Activated T-cell treated with anti-CD3 and anti-CD28 coated beads, Interleukin-2, amount 50 U/mL, for 4 hours (primary cell): Measurements from ENCODE around the gene PXYLP1. TPM values are rescaled to one million over a fixed set of nuclear protein-coding genes. Genes with fewer than 3 reads are reported as not detected.

ENCODE experiments used
- ATAC-seq, 2 donors: fragments of 200-7000 bp; cut with Tn5 transposase; one replicate each; pipeline ENCODE4 v1.10.0; 2021
- DNase-seq: peaks from one replicate; pipeline ENCODE4 v3.0.0-alpha.2; 2020
- H3K27me3 Mint-ChIP-seq: one replicate; pipeline ENCODE4 v1.8.0; 2021; ENCODE audit warnings: low read depth, mixed read lengths
- H3K36me3 Mint-ChIP-seq: one replicate; pipeline ENCODE4 v1.8.0; 2022; ENCODE audit warnings: mixed read lengths; ENCODE audit not compliant: insufficient read depth
- H3K4me1 Mint-ChIP-seq: one replicate; pipeline ENCODE4 v1.8.0; 2021; ENCODE audit warnings: low read depth, mixed read lengths
- H3K4me3 Mint-ChIP-seq: one replicate; pipeline ENCODE4 v1.8.0; 2021; ENCODE audit warnings: mild to moderate bottlenecking, moderate library complexity, mixed read lengths
- H3K9me3 Mint-ChIP-seq: one replicate; pipeline ENCODE4 v1.8.0; 2021; ENCODE audit warnings: mixed read lengths
- total RNA-seq, 3 donors: library from RNA; stranded (reverse); gene quantifications; one replicate each; pipeline ENCODE4 v1.2.1, GENCODE V29; 2021

The PXYLP1 gene
- total RNA-seq, 3 donors from 2014 or later: 3.4 to 6.8 (median 6.0) TPM

DNA sequence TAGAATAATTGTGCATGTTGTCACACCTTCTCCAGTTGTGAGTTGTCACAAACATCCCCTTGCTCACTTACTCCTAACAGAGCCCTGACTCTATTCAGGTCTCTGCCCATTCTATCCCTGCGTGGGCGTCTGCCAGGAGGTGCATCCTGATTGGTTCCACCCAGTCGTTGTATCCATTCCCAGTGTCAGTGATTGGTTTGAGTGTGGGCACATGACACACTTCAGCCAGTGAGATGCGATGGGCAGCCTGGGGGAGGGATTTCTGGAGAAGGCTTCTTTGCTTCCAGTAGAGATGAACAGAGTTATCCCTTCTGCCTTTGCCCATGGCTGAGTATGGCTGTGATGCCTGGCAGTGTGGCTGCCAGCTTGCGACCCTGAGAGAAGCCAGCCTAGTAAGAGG lies 18.7 kb downstream of the PXYLP1 start:
- peak in 1 of 2 donors; percentile 50 for ATAC-seq
- Mint-ChIP-seq H3K36me3 (peaks cover 2% of the 10 kb centered on the region), H3K4me1 (no peaks in the 10 kb centered on the region)

DNA sequence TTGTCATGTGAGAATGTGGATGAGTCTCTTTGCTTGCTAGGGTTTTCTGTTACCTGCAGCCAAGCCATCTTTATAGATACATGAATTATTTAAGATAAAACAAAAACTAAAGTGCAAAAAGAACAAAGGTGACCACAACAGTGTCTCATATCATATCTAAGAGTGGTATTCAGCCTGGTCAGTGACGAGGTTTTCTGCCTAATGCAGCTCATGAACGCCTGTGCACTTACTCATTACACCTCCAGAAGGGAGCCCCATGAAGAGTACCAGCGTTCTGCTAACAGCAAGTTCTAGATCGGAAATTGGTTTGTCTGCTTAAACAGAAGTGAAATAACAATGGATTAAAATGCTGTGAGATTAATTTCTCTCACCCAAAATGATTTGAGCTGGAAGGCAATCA lies 19.2 kb downstream of the PXYLP1 start:
- Mint-ChIP-seq H3K4me3 (no peak overlapping the region), H3K27me3 (no peaks in the 10 kb centered on the region), H3K36me3 (peaks cover 2% of the 10 kb centered on the region), H3K4me1 (peaks cover 4% of the 10 kb centered on the region), H3K9me3 (no peaks in the 10 kb centered on the region)
- ATAC-seq (no peak), DNase-seq (no peak)

More for the DNA sequence above, 18.7 kb downstream of the PXYLP1 start:
- H3K4me3 Mint-ChIP-seq: no peak overlapping the region
- no peak for DNase-seq
- no peaks in the 10 kb centered on the region for H3K9me3 Mint-ChIP-seq
- H3K27me3 Mint-ChIP-seq: no peaks in the 10 kb centered on the region

DNA sequence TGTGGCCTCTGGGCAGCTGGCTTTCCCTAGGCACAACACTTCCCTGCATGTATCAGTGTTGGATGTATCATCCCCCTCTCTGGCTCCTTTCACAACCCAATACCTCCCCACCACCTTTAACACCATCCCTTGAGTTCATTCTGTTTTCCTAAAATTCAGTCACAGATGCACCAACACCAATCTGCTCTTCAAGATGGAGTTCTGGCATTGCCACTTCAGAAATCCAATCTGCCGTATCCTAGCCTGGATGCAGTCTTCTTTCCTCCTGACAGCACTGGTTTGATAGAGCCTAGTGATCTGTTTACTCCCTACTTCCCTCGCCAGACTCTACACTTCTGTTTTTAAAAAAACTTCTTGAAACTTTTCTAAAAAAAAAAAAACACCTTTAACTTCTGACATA lies 21.7 kb downstream of the PXYLP1 start:
- H3K36me3 Mint-ChIP-seq: no peaks in the 10 kb centered on the region
- no peaks in the 10 kb centered on the region for H3K27me3 Mint-ChIP-seq
- H3K4me3 Mint-ChIP-seq: no peak overlapping the region
- ATAC-seq: no peak
- DNase-seq: no peak
- peaks cover 10% of the 10 kb centered on the region for H3K4me1 Mint-ChIP-seq
- no peaks in the 10 kb centered on the region for H3K9me3 Mint-ChIP-seq

DNA sequence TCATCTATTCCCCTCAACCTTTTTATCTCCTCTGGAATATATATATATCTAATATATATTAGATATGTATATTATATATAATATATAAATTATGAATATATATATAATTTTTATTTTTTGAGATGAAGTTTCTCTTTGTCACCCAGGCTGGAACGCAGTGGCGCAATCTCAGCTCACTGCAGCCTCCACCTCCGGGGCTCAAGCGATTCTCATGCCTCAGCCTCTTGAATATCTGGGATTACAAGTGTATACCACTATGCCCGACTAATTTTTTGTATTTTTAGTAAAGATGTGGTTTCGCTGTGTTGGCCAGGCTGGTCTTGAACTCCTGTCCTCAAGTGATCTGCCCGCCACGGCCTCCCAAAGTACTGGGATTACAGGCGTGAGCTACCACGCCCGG lies 22.2 kb downstream of the PXYLP1 start:
- DNase-seq: no peak
- Mint-ChIP-seq H3K9me3 (no peaks in the 10 kb centered on the region), H3K36me3 (no peaks in the 10 kb centered on the region), H3K4me3 (no peak overlapping the region), H3K4me1 (peaks cover 10% of the 10 kb centered on the region), H3K27me3 (no peaks in the 10 kb centered on the region)
- no peak for ATAC-seq

DNA sequence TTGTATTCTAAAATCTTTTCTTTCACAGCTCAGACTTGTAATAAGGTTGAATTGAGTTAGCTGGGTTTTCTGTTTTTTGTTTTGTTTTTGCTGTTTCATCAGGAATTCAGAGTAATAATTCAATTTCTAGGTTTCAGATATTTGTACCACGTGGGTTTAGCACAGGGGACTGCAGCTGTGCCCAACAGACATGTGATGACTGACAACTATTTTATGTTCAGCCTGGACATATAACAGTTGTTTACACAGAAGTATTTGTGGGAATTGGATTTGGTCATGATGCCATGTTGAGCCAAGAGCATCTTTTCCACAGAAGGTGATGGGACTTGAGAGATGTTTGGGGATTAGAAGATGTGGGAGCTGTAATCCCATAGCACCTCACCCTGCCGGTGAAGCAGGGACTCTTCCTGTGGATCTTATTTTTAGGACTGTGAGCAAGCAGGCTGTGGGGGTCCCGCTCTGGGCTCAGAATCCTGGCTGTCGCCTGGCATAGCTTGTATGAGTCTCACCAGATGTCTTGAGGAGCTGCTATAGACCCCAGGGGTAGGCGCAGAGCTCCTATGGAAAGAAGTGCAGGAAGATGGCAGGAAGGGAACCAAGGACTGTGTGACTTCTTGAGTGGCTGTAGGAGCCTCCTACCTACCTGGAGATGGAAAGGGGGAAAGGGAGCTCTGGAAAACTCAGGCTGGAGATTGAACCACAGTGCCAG lies 23.7 kb downstream of the PXYLP1 start:
- Mint-ChIP-seq H3K4me1 (peaks cover 10% of the 10 kb centered on the region), H3K9me3 (no peaks in the 10 kb centered on the region), H3K27me3 (no peaks in the 10 kb centered on the region), H3K4me3 (no peak overlapping the region), H3K36me3 (no peaks in the 10 kb centered on the region)
- peak in 1 of 2 donors; percentile 11 for ATAC-seq
- no peak for DNase-seq

DNA sequence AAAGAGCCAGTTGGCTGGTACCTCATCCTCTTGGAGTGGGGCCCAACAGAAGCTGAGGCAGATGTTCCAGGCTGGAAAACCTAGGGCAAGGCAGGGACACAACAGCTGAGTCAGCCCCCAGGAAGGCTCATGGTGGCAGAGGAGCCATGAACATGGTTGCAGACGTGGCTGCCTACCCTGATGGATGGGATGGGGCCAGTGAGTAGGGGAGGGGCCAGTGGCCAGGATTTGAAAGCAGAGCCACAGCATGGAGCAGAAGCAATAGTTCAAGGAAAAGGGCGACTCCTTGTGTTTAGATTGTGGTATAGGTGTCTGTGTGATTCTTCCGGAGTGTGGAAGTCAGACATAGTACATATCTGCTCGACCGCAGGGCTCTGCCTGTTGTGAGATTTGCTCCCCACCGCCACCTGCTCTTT lies 24.2 kb downstream of the PXYLP1 start:
- H3K4me3 Mint-ChIP-seq: peak overlapping the region; percentile 46
- peaks cover 10% of the 10 kb centered on the region for H3K4me1 Mint-ChIP-seq

DNA sequence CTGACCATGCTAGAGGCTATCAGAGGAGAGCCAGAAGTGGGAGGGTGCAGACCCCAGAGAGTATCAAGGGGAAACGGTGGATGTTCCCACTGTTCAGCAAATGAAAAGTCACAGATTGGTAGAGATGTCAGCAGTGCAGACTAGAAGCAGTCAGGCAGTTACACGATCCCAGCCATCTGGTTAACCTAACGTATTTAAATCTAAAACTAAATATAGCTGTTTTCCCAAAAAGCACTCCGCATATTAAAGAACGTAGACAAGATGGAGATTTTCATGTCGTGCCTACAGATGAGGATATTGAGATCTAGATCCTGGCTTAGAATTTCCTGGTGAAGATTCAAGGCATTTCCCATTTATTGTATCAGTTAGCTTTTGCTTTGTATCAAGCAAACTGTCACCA lies 25.2 kb downstream of the PXYLP1 start:
- Mint-ChIP-seq H3K4me3 (no peak overlapping the region), H3K9me3 (no peaks in the 10 kb centered on the region), H3K4me1 (peaks cover 18% of the 10 kb centered on the region), H3K27me3 (no peaks in the 10 kb centered on the region), H3K36me3 (peaks cover 4% of the 10 kb centered on the region)
- DNase-seq: no peak
- ATAC-seq: no peak

More for the DNA sequence above, 24.2 kb downstream of the PXYLP1 start:
- H3K27me3 Mint-ChIP-seq: no peaks in the 10 kb centered on the region
- DNase-seq: no peak
- no peaks in the 10 kb centered on the region for H3K9me3 Mint-ChIP-seq
- ATAC-seq: peak; percentile 89 to 92
- no peaks in the 10 kb centered on the region for H3K36me3 Mint-ChIP-seq

DNA sequence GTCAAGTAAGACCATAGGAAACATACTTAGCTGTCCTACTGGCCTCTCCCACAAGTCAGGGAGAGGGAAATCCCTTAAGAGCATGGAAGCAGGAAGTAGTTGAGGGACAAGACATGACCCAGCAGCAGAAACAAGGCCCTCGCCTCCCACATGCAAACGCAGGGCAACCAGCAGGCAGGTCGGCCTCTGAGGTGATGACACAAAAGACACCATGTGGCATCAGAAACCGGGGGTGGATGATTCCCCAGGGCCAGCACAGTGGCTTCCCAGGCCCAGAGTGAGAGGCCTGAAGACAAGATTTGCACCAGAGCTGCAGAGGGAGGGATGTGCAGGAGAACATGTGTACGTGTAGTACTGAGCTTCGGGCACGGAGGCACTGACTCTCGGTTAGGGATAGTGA lies 26.3 kb downstream of the PXYLP1 start:
- H3K4me1 Mint-ChIP-seq: peaks cover 19% of the 10 kb centered on the region
- H3K9me3 Mint-ChIP-seq: no peaks in the 10 kb centered on the region
- no peaks in the 10 kb centered on the region for H3K27me3 Mint-ChIP-seq
- H3K4me3 Mint-ChIP-seq: no peak overlapping the region
- ATAC-seq: peak in 1 of 2 donors; percentile 14
- no peak for DNase-seq
- peaks cover 8% of the 10 kb centered on the region for H3K36me3 Mint-ChIP-seq

DNA sequence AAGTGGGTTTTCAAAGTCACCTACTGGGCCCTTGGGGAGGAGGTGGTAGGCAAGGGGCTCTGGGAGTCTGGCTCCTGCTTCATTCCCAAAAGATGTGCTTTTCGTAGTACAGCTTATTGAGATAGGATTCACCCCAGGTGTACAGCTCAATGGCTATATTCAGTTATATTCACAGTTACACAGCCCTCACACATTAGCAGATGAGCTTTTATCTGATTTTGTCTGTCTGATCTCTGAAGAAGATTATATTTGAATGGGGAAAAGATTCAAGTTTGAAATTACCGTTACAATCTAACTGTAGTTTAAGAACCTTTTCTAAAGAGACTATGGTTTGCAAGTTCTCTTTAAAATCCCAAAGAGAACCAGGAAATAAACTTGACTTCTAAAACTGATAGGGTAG lies 27.3 kb downstream of the PXYLP1 start:
- peaks cover 19% of the 10 kb centered on the region for H3K4me1 Mint-ChIP-seq
- peaks cover 11% of the 10 kb centered on the region for H3K36me3 Mint-ChIP-seq
- no peak overlapping the region for H3K4me3 Mint-ChIP-seq
- no peak for DNase-seq
- no peaks in the 10 kb centered on the region for H3K9me3 Mint-ChIP-seq
- no peaks in the 10 kb centered on the region for H3K27me3 Mint-ChIP-seq
- no peak for ATAC-seq

DNA sequence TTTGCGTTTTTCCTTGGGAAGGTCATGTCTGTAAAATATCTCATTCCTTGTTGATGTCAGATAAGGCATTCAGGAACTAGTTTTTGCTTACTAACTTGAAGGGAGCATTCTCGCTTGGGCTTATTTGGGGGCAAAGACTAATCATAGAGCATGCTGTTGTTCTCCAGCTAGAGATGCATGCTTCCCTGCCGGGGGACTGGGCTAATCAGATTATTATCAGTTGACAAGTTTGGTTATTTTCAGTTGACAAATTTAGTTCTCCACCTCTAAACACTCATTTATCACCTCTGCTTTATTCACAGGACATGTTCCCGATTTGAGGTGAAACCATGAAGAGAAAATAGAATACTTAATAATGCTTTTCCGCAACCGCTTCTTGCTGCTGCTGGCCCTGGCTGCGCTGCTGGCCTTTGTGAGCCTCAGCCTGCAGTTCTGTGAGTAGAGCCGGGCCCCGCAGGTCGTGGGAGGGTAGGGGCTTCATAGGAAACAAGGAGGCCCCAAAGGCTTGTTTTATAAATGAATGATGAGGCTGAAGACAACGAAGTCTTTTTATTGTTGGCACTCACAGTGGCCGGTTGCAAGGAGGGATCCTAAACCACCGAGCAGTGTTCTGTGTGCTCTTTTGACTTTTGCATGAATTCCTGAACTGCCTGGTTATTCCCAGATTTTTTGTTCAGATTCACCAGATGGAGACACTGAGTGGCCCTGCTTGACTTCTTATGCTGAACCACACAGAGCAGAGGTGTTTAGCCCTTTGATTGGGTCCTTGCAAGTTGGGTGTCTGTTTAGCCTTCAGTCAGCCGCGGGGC lies 28.4 kb downstream of the PXYLP1 start:
- ATAC-seq: no peak
- H3K36me3 Mint-ChIP-seq: peaks cover 11% of the 10 kb centered on the region
- H3K9me3 Mint-ChIP-seq: no peaks in the 10 kb centered on the region
- no peaks in the 10 kb centered on the region for H3K27me3 Mint-ChIP-seq
- no peak for DNase-seq
- H3K4me3 Mint-ChIP-seq: no peak overlapping the region
- peaks cover 23% of the 10 kb centered on the region for H3K4me1 Mint-ChIP-seq

DNA sequence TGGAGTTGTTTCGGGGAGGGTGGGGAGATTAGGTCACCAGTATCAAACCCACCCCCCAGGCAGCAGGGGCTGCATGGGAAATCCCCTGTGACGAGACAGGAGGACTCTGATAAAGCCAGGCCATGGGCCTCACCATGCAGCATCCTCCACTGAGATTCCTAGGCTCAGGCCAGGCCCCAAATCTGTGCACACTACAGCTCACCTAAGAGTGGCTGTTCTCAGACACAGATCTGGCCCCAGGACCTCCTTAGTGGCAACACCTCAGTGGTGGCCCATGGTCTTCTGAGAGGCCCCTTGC lies 29.0 kb downstream of the PXYLP1 start:
- no peaks in the 10 kb centered on the region for H3K9me3 Mint-ChIP-seq
- DNase-seq (no peak), ATAC-seq (no peak)
- no peaks in the 10 kb centered on the region for H3K27me3 Mint-ChIP-seq
- H3K4me3 Mint-ChIP-seq: no peak overlapping the region
- peaks cover 11% of the 10 kb centered on the region for H3K36me3 Mint-ChIP-seq
- H3K4me1 Mint-ChIP-seq: peaks cover 25% of the 10 kb centered on the region

DNA sequence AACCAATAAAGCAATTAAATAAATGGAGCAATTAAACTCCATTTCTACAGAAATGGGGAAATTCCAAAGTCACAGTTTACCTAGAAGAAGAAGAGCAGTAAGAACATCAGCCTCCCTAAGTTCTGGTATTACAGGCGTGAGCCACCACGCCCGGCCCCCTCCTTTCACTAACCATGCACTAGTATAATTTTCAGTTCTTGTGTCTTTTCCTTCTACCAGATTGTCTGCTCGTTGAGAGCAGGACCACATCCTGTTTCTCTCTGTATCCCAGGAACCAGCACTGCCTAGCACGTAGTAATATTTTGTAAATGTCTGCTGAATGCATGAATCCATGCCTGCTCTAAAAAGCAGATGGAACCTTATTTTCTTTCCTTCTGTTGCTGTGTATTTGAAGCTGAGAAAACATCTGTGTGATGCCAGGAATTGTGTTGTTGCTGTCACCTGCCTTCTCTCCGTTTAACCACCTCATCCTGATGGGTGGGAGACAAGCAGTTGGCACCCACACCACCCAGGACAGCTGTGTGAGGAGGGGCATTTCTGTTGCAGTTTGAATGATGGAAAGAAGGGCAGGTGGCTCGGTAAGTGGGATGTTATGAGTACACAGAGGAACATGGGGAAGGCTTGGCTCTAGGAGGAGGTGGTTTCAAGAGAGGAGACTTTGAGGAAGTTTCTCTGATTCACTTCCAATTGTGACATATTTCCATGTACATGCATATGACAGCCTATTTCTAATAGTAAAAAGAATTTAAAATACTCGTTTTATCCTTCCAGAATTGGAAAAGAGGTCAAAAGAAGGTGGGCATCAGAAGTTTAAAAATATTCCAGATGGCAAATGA lies 30.1 kb downstream of the PXYLP1 start:
- Mint-ChIP-seq H3K27me3 (no peaks in the 10 kb centered on the region), H3K36me3 (peaks cover 11% of the 10 kb centered on the region), H3K4me1 (peaks cover 25% of the 10 kb centered on the region), H3K4me3 (no peak overlapping the region), H3K9me3 (no peaks in the 10 kb centered on the region)
- ATAC-seq (peak; percentile 46 to 51), DNase-seq (no peak)

DNA sequence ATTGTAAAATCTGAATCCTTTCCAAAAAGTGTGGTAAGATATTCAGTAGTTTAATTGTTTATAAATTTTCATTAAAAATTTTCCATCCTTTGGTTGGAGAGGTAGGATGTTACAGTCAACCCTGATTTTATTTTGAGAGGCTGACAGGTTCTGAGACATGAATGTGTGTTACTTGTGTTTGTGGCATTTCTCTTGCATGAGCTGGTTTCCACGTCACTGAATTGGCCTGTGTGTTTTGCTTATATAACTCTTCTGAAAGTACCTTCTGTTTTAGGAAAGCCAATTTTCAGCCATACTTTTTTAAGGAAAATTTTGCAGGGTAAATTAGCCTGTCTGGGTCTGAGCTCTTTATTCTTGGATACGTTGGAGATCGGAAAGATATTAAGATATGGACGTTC lies 30.7 kb downstream of the PXYLP1 start:
- DNase-seq (no peak), ATAC-seq (no peak)
- Mint-ChIP-seq H3K27me3 (no peaks in the 10 kb centered on the region), H3K4me1 (peaks cover 31% of the 10 kb centered on the region), H3K36me3 (peaks cover 11% of the 10 kb centered on the region), H3K4me3 (no peak overlapping the region), H3K9me3 (no peaks in the 10 kb centered on the region)

DNA sequence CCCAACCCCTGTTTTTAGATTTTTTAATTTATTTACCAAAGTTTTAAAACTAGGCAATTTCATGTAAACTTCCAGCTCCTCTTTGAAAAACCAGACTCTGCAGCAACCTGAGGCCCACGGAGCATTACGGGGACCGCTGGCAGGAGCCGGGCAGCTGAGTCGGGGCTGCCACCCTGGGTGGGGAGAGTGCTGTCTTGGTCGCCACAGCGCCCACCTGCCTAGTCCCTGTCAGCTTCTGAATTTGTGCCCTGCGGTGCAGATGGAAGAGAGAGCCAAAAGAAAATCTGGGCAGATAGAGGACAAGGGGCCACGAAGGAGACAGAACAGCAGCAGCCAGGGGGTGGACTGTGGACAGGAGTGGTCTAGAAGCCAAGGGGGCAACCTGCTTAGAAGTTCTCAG lies 34.6 kb downstream of the PXYLP1 start:
- peak overlapping the region; percentile 27 for H3K4me3 Mint-ChIP-seq
- H3K4me1 Mint-ChIP-seq: peaks cover 41% of the 10 kb centered on the region
- no peaks in the 10 kb centered on the region for H3K9me3 Mint-ChIP-seq
- H3K27me3 Mint-ChIP-seq: no peaks in the 10 kb centered on the region
- no peak for DNase-seq
- H3K36me3 Mint-ChIP-seq: peaks cover 12% of the 10 kb centered on the region
- ATAC-seq: no peak
